Medulla oblongata (tissue), 1 donor: Measurements from ENCODE around the gene ZNF80.
A peak's percentile ranks its signal among the peaks of the same experiment; 100 is the strongest.

Experiments used
- DNase-seq: peaks from one replicate; pipeline ENCODE4 v3.0.0-alpha.2; 2015; ENCODE audit errors: extremely low spot score

ZNF80 gene

DNA sequence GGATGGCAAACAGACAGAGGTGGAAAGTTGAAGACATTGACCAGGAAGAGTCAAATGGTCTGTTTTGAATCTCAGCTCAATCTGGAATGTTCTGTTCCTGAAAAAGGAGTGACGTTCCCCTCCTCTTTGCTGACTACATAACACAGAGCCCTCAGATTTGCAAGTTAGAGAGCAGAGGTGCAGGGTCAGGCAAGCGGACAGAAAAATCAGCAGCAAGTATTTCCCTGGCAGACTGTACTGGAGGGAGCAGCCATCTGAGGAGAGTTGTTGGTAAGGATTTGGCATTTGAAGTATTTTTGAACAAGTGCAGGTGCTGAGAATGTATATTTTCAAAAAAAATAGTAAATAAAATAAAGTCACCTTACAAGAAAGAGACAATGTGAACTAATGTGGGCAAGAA is 17.6 kb downstream of the ZNF80 start:
- DNase-seq, result no peak

DNA sequence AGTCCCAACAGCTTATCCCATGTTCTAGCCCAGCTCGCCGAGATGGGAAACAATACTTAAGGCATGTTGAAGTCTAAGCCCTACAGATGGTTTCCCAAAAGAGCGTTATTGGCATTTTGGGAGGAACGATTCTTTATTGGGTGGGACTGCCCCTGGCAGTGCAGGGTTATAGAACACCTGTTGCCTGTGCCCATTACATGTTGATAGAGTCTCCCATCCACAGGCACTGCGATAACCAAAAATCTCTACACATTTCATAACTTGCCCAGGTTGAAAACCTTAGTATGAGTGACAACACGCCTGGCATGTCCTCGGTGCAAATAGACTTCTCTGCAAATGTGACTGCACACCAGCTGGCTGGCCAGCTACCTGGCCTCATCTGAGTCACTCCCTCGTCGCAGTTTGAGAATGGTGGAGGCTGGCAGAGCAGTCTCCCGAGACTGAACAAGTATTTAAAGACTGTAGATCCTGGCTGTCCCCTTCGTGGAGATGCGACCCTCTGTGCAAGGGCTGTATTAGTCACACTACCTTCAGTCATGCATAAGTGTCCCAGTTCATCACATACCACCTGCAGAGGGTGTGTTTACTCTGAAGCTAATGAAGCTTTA is 18.7 kb downstream of the ZNF80 start:
- no peak for DNase-seq

DNA sequence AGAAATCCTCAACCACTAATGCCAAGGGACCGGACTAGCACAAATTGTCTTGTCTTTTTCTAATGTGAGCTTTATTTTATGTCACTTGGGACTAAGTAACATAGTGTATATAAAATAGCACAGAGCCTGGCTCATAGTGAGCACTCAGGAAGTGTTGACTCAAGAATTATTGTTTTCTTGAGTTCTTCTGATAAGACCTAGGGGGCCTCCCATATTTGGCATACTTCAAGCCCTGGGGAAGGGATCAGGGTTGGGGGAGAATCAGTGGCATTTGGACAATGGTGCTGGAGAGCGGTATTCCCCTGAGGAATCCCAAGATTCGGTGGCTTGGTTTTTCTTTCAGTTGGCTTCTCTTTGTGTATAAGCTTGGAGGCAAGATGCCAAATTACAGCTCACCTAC is 19.4 kb downstream of the ZNF80 start:
- DNase-seq, result no peak

GRCh38 chr3:114217266-114217665 is 20.1 kb downstream of the ZNF80 start:
- DNase-seq, result no peak

GRCh38 chr3:114216186-114216970 is 21.0 kb downstream of the ZNF80 start:
- DNase-seq, result no peak

- DNase-seq, result no peak
Measured at GRCh38 chr3:114214542-114215341, 22.6 kb downstream of the ZNF80 start.

DNA sequence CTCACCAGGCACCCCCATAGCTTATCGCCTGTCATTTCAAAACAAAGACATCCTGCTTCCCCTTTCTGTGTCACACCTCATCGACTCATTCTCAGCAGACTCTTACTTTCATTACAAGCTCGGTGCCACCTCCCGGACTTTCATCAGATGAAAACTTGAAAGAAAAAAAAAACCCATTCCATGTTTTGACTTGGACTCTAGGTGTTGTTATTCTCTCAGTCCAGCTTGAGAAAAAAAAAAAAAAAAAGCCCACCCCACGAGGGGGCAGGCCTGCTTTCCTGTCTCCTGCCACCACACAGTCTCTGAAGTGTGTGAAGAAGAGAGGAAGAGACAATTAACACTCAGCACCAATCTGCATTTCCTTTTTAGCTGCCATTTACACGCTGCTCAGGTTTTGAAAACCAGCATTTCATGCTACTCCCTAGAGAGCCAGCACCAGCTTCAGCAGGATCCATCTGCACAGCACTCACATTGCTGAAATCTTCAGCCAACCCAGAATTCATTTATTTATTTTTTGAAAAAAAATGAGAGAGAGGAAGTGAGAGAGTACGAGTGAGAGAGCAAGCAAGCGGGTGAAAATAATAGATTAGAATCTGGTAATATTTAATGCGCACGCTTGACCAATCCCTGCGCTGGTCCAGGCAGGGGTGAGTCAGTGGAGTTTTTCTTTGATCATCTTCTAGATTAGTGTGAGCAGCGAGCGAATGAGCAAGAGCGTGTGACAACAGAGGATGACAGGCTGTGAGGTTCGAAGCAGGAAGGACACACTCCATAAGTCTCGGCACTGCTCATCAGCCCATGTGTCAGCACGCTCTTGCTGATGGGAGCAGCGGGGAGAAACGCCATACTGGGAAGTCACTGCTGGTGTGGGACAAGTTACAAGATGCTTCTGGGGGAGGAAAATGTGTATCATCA is 23.5 kb downstream of the ZNF80 start:
- DNase-seq, result peak; percentile 21

- no peak for DNase-seq
Measured at GRCh38 chr3:114213292-114213626, 24.1 kb downstream of the ZNF80 start.

- DNase-seq, result no peak
Measured at GRCh38 chr3:114212646-114213045, 24.7 kb downstream of the ZNF80 start.

- DNase-seq, result no peak
Measured at GRCh38 chr3:114207768-114208167, 29.6 kb downstream of the ZNF80 start.

DNA sequence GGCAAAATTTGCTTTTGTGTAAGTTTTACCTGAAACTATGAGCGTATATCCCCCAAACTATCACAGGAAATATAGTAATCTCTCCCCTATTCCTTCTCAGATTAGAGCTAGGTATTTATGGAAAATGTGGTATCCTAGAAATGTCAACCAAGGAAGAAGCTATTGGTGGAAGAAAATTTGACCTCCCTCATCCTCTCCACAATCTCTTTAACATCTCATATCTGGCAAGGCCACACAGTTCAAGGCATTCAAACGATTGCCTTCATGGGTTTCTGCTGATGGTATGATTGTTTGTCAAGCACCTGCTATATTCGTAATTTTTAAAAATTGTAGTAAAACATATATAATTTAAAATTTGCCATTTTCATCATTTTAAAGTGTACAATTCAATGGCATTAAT is 31.0 kb downstream of the ZNF80 start:
- no peak for DNase-seq

- DNase-seq, result no peak
Measured at GRCh38 chr3:114205541-114205940, 31.8 kb downstream of the ZNF80 start.

GRCh38 chr3:114194750-114195149 is 42.6 kb downstream of the ZNF80 start:
- no peak for DNase-seq

DNA sequence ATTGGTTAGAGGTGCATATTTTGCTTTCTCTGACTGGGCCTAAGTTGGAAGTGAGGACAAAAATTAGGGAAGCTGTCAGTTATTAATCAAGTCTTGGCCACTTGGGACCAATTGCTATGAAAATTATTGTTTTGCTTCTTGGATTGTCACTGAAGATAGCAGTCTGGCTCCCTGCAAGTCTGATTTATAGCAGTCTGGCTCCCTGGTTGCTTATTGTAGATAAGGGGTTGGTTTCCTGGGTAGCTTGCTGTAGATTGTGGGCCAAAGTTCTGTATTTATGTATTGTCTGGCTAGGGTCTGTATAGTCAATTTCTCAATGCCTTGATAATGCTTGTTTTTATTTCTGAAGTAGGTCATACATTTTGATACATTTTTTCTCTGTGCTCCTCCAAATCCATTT is 45.2 kb downstream of the ZNF80 start:
- DNase-seq, result no peak

- no peak for DNase-seq
Measured at GRCh38 chr3:114186501-114186900, 50.9 kb downstream of the ZNF80 start.
